ENCODE data around the gene GPRC6A.
A peak's percentile ranks its signal among the peaks of the same experiment; 100 is the strongest.
"Not testable (repeated sequence)": the region's sequence is repeated elsewhere in the genome, so short reads cannot be mapped to it uniquely, and the experiment has no call there.

The GPRC6A gene

DNA sequence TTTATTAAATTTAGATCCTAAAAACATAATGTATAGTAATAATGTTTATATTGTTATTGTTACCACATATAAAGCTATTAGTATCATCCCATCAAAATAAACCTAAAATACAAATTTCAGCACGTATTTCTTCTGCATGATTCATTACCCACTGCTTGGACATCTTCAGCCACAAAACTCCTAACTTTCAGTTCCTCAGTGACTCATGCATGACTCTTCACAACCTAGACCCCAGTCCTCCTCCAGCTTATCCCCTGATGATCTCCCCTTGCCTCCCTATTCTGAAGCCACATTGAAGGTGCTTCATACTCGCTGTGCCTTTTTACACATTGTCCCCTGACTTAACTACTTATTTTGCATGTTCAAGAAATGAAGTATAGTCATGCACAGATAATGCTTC lies 11.2 kb upstream of the GPRC6A start:
- no peaks in the 10 kb centered on the region for H3K27me3 ChIP-seq (replicated peaks; ENCODE audit: control insufficient read depth, insufficient read depth, low read length)
- peak; percentile 25 for DNase-seq (ENCODE audit: low read depth)
- H3K9ac ChIP-seq (ENCODE audit: low read length) = no peak overlapping the region
- no peaks in the 10 kb centered on the region for H3K4me1 ChIP-seq (ENCODE audit: control insufficient read depth, insufficient read depth, low read length)
- H3K36me3 ChIP-seq (ENCODE audit: control insufficient read depth, insufficient read depth, low read length, severe bottlenecking) = no peaks in the 10 kb centered on the region
- H3K9me3 ChIP-seq (ENCODE audit: control insufficient read depth, low read length) = no peaks in the 10 kb centered on the region
- no peak overlapping the region for H3K4me3 ChIP-seq (ENCODE audit: low read length)

DNA sequence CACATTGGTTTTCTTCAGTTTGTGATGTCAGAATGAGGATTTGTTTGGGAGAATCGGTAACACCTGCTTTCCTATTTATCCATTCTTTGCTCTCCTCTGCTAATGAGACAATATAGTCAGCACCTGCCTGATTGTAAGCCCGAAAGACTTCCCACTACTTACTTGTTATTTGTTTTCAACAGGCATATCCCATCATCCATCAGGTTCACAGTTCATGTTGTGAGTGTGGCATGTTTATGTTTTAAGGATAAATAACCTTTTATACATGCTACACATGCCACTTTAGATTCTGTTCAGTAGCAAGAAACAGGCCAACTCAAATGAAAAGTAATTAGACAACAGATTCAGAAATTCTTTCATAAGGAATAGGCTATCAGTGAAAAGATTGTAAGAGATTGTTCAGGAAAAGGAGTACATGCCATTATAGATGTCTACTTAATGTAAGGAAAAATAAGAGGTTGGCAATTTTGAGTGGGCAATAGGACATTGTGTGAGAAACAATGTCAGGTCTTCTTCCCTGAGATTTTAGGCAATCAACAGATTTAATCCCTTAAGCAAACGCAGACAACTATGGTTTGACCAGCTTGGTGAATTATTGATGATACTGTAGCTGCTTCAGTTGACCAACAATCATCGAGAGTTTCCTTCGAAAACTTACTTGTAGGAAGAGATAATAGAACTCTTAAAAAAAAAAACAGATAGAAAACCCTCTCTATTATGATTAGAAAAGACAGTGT lies 7.9 kb upstream of the GPRC6A start:
- no peak for DNase-seq (ENCODE audit: low read depth)
- no peaks in the 10 kb centered on the region for H3K27me3 ChIP-seq (replicated peaks; ENCODE audit: control insufficient read depth, insufficient read depth, low read length)
- no peaks in the 10 kb centered on the region for H3K9me3 ChIP-seq (ENCODE audit: control insufficient read depth, low read length)
- H3K4me3 ChIP-seq (ENCODE audit: low read length) = no peak overlapping the region
- no peaks in the 10 kb centered on the region for H3K4me1 ChIP-seq (ENCODE audit: control insufficient read depth, insufficient read depth, low read length)
- no peaks in the 10 kb centered on the region for H3K36me3 ChIP-seq (ENCODE audit: control insufficient read depth, insufficient read depth, low read length, severe bottlenecking)
- H3K9ac ChIP-seq (ENCODE audit: low read length) = no peak overlapping the region

DNA sequence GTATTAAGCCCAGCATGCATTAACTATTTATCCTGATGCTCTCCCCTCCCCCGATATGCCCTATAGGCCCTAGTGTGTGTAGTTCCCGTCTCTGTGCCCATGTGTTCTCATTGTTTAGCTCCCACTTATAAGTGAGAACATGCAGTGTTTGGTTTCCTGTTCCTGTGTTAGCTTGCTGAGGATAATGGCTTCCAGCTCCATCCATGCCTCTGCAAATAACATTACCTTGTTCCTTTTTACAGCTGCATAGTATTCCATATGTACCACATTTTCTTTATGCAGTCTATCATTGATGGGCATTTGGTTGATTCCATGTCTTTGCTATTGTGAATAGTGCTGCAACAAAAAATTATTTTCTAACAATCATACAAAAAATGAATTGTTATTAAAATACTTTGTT lies 5.6 kb upstream of the GPRC6A start:
- not testable (repeated sequence) for DNase-seq (ENCODE audit: low read depth); H3K36me3 ChIP-seq (ENCODE audit: control insufficient read depth, insufficient read depth, low read length, severe bottlenecking); H3K9ac ChIP-seq (ENCODE audit: low read length); H3K27me3 ChIP-seq (replicated peaks; ENCODE audit: control insufficient read depth, insufficient read depth, low read length); H3K4me3 ChIP-seq (ENCODE audit: low read length); H3K4me1 ChIP-seq (ENCODE audit: control insufficient read depth, insufficient read depth, low read length); H3K9me3 ChIP-seq (ENCODE audit: control insufficient read depth, low read length)

DNA sequence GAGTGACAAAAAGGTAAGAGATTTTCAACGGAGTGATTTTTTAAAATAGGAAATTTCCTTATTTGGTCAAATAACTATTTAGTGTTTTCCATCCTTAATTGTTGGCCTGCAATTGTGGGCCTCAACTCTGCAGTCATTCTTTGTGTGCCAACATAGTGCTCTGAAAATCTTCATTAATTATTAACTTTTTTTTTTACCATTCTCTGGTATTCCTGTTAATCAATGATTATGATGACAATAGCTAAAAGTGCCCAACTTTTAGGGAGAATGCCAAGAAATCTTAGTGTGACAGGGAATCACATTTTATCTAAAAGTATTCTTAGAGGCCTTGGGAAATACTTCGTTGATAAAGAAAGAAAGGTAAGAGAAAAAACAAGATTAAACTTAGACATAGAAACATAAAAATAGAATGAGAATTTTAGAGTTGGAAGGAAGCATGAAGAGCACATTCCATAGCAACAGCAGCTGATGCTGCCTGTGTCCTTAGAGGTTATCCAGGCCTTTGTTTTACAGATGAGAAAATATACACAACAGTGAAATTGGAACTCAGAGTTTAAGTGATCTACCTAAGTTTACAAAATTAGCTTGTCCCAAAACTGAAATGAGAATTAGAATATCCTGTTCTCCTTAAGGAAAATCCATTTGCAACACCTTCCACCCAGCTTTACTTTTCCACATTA lies 1.2 kb downstream of the GPRC6A start:
- DNase-seq (ENCODE audit: low read depth) = no peak
- Histone ChIP-seq H3K9ac (ENCODE audit: low read length) (no peak overlapping the region), H3K36me3 (ENCODE audit: control insufficient read depth, insufficient read depth, low read length, severe bottlenecking) (no peaks in the 10 kb centered on the region), H3K4me1 (ENCODE audit: control insufficient read depth, insufficient read depth, low read length) (no peaks in the 10 kb centered on the region), H3K9me3 (ENCODE audit: control insufficient read depth, low read length) (peaks cover 6% of the 10 kb centered on the region), H3K27me3 (replicated peaks; ENCODE audit: control insufficient read depth, insufficient read depth, low read length) (no peaks in the 10 kb centered on the region), H3K4me3 (ENCODE audit: low read length) (no peak overlapping the region)

DNA sequence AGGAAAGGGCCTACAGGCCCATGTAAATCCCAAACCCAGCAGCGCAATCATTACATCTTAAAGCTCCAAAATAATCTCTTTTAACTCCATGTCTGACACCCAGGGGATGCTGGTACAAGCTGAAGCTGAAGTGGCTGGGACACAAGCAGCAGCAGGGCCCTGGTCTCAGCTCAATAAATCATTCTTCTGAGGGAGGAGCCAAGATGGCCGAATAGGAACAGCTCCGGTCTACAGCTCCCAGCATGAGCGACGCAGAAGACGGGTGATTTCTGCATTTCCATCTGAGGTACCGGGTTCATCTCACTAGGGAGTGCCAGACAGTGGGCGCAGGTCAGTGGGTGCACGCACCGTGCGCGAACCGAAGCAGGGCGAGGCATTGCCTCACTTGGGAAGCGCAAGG lies 12.5 kb downstream of the GPRC6A start:
- DNase-seq (ENCODE audit: low read depth) = not testable (repeated sequence)
- peaks cover 11% of the 10 kb centered on the region for H3K9me3 ChIP-seq (ENCODE audit: control insufficient read depth, low read length)

DNA sequence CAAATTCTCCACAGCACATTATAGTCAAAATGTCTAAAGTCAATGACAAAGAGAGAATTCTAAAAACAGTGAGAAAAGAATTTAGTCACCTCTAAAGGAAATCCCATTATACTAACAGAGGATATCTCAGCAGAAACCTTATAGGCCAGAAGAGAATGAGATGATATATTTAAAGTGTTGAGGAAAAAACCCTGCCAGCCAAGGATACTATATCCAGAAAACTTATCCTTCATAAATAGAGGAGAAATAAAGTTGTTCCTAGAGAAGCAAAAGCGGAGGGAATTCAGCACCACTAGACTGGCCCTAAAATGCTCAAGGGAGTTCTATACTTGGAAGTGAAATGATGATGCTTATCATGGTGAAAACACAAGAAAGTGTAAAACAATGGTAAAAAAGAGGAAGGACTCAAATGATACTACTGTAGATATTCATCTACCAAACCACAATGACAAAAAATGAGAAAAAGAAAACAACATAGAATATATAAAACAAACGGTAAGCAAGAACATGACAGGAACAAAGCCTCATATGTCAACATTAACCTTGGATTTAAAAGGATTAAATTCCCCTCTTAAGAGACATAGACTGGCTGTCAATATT lies 16.7 kb downstream of the GPRC6A start:
- no peak for DNase-seq (ENCODE audit: low read depth)
- no peaks in the 10 kb centered on the region for H3K36me3 ChIP-seq (ENCODE audit: control insufficient read depth, insufficient read depth, low read length, severe bottlenecking)
- no peak overlapping the region for H3K4me3 ChIP-seq (ENCODE audit: low read length)

More for the DNA sequence above, 12.5 kb downstream of the GPRC6A start:
- H3K36me3 ChIP-seq (ENCODE audit: control insufficient read depth, insufficient read depth, low read length, severe bottlenecking); H3K27me3 ChIP-seq (replicated peaks; ENCODE audit: control insufficient read depth, insufficient read depth, low read length); H3K4me3 ChIP-seq (ENCODE audit: low read length); H3K4me1 ChIP-seq (ENCODE audit: control insufficient read depth, insufficient read depth, low read length); H3K9ac ChIP-seq (ENCODE audit: low read length): not testable (repeated sequence)

DNA sequence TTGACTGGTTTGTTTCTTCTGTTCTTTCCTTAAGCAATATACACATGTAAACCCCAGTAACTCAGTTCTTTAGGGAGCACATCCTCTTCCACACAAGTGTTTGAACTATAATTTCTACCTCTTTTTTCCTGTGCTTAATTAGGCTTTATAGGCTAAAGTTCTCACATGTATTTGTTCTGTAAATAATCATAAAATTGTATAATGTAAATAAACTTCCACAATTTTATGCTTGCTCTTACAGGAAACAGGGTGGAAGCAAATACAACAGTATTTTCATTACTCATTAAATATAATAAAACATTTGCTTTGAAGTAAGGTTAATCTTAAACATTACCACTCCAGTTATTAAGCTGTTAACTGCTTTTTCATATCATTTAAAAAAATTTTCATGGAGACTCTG lies 26.9 kb downstream of the GPRC6A start:
- Histone ChIP-seq H3K9ac (ENCODE audit: low read length) (no peak overlapping the region), H3K36me3 (ENCODE audit: control insufficient read depth, insufficient read depth, low read length, severe bottlenecking) (no peaks in the 10 kb centered on the region), H3K4me3 (ENCODE audit: low read length) (no peak overlapping the region), H3K9me3 (ENCODE audit: control insufficient read depth, low read length) (no peaks in the 10 kb centered on the region), H3K27me3 (replicated peaks; ENCODE audit: control insufficient read depth, insufficient read depth, low read length) (peaks cover 5% of the 10 kb centered on the region), H3K4me1 (ENCODE audit: control insufficient read depth, insufficient read depth, low read length) (no peaks in the 10 kb centered on the region)
- no peak for DNase-seq (ENCODE audit: low read depth)

More for the DNA sequence above, 16.7 kb downstream of the GPRC6A start:
- Histone ChIP-seq H3K27me3 (replicated peaks; ENCODE audit: control insufficient read depth, insufficient read depth, low read length) (peaks cover 6% of the 10 kb centered on the region), H3K9ac (ENCODE audit: low read length) (no peak overlapping the region), H3K4me1 (ENCODE audit: control insufficient read depth, insufficient read depth, low read length) (no peaks in the 10 kb centered on the region), H3K9me3 (ENCODE audit: control insufficient read depth, low read length) (peaks cover 11% of the 10 kb centered on the region)

DNA sequence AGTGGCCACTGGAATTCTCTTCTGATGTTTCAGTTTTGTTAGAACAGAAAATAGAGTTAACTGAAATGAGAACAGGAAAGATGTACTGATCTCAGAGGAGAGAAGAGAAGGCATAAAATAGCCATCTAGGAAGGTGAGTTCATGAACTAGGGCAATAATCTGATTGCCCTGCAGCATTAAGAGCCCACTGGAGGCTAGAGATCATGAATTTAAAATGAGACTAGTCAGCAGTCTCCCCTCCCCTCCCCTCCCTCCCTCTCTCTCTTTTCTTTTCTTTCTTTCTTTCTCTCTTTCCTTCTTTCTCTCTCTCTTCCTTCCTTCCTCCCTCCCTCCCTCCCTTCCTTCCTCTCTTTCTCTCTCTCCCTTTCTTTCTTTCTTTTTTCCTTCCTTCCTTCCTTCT lies 28.9 kb downstream of the GPRC6A start:
- Histone ChIP-seq H3K9me3 (ENCODE audit: control insufficient read depth, low read length) (no peaks in the 10 kb centered on the region), H3K4me1 (ENCODE audit: control insufficient read depth, insufficient read depth, low read length) (no peaks in the 10 kb centered on the region), H3K4me3 (ENCODE audit: low read length) (no peak overlapping the region), H3K9ac (ENCODE audit: low read length) (no peak overlapping the region), H3K27me3 (replicated peaks; ENCODE audit: control insufficient read depth, insufficient read depth, low read length) (peaks cover 5% of the 10 kb centered on the region), H3K36me3 (ENCODE audit: control insufficient read depth, insufficient read depth, low read length, severe bottlenecking) (no peaks in the 10 kb centered on the region)
- DNase-seq (ENCODE audit: low read depth) = no peak

DNA sequence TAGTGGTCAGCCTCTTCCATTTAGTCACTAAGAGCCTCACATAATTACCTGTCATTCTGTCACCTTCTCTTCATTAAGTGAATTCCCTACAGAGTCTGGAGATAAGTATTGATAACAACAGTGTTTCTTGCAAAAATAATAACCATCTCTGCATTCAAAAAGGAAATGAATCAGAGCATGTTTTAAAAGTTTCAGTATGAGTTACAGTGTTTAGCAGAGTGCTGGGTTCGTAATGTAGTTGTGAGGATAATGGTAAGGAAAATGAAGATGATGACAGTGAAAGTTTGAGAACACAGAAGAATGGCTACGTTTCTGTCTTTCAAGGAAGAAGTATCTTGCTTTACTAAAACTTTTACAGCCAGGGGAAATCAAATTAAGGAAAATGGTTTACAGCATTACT lies 31.3 kb downstream of the GPRC6A start:
- H3K36me3 ChIP-seq (ENCODE audit: control insufficient read depth, insufficient read depth, low read length, severe bottlenecking) = no peaks in the 10 kb centered on the region
- H3K4me3 ChIP-seq (ENCODE audit: low read length) = no peak overlapping the region
- no peak overlapping the region for H3K9ac ChIP-seq (ENCODE audit: low read length)
- no peaks in the 10 kb centered on the region for H3K4me1 ChIP-seq (ENCODE audit: control insufficient read depth, insufficient read depth, low read length)
- no peak for DNase-seq (ENCODE audit: low read depth)
- peaks cover 5% of the 10 kb centered on the region for H3K27me3 ChIP-seq (replicated peaks; ENCODE audit: control insufficient read depth, insufficient read depth, low read length)
- H3K9me3 ChIP-seq (ENCODE audit: control insufficient read depth, low read length) = no peaks in the 10 kb centered on the region

DNA sequence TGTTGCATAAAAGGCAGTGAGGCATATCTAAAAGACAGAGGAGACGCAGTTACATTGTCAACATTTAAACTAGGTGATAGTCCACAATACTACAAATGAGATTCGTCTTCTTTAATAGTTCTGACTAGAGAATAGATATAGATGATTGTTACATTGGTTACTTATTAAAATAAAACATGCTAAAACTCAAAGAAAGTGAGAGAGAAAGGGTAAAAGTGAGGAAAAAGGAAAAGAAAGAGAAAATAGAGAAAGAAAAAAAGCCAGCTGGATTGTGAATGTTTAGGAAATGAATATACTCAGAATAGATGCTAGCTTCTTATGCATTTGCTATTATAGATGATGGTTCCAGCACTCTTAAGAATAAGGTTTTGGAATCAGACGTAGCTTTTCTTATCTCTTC lies 35.7 kb downstream of the GPRC6A start:
- no peaks in the 10 kb centered on the region for H3K27me3 ChIP-seq (replicated peaks; ENCODE audit: control insufficient read depth, insufficient read depth, low read length)
- no peaks in the 10 kb centered on the region for H3K4me1 ChIP-seq (ENCODE audit: control insufficient read depth, insufficient read depth, low read length)
- no peaks in the 10 kb centered on the region for H3K9me3 ChIP-seq (ENCODE audit: control insufficient read depth, low read length)

DNA sequence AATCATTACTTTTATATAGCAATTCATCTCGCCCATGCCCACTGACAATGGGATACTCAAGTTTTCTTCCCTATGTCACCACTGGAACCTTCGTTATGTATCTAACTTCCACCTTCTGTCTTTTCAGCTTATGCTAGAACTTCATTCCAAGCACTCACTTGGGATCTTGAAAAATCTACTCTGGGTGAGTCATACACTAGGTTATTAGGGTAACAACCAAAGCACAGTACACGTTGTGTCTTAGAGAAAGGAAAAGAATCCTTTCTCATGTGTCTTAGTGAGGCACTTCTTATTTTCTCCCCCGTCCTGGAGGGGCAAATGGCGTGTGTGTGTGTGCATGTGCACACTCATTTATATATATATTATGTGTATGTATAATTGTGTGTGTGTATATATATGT lies 45.0 kb downstream of the GPRC6A start:
- no peak for DNase-seq (ENCODE audit: low read depth)
- H3K27me3 ChIP-seq (replicated peaks; ENCODE audit: control insufficient read depth, insufficient read depth, low read length) = no peaks in the 10 kb centered on the region
- no peak overlapping the region for H3K4me3 ChIP-seq (ENCODE audit: low read length)
- peaks cover 8% of the 10 kb centered on the region for H3K4me1 ChIP-seq (ENCODE audit: control insufficient read depth, insufficient read depth, low read length)
- H3K9ac ChIP-seq (ENCODE audit: low read length) = no peak overlapping the region
- no peaks in the 10 kb centered on the region for H3K9me3 ChIP-seq (ENCODE audit: control insufficient read depth, low read length)
- no peaks in the 10 kb centered on the region for H3K36me3 ChIP-seq (ENCODE audit: control insufficient read depth, insufficient read depth, low read length, severe bottlenecking)

More for the DNA sequence above, 35.7 kb downstream of the GPRC6A start:
- no peak overlapping the region for H3K9ac ChIP-seq (ENCODE audit: low read length)
- no peak overlapping the region for H3K4me3 ChIP-seq (ENCODE audit: low read length)
- DNase-seq (ENCODE audit: low read depth) = no peak
- no peaks in the 10 kb centered on the region for H3K36me3 ChIP-seq (ENCODE audit: control insufficient read depth, insufficient read depth, low read length, severe bottlenecking)

Data from adipocyte (in vitro differentiated cells).